ENCODE data around the gene NRXN2.
"Not testable (repeated sequence)": the region's sequence is repeated elsewhere in the genome, so short reads cannot be mapped to it uniquely, and the experiment has no call there.

The NRXN2 gene

DNA sequence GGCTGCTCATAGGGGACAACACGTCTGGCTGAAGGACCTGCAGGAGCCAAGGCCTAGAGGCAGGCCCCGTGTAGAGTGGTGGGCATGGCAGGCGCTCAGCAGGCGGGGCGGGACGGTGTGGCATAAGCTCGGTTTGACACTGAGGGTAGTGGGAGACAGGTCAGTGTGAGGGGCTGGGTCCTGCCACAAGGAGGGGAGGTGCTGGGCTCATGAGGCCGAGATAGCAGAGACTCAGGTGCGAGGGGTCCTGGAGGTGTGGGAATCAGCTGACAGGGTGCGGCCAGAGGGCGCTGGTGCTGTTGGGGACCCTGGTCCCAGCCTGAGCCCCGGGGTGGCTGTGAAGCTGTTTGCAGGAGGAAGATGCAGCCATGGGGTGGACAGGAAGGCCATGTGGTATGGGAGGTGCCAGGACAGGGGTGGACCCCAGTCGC lies 125.3 kb downstream of the NRXN2 start:
- H3K4me3 ChIP-seq (ENCODE audit: control insufficient read depth in 1 of 7, extremely low read depth in 1 of 7, insufficient read depth in 4 of 7, low read depth in 2 of 7, low read length in 6 of 7) = no peak overlapping the region
- WGBS (ENCODE audit: insufficient coverage) = 99% methylated on average over 8 of the region's 13 CpGs
- no peaks in the 10 kb centered on the region for H3K4me1 ChIP-seq (ENCODE audit: control extremely low read depth in 1 of 4, control insufficient read depth in 4 of 4, insufficient read depth in 4 of 4, low read length in 3 of 4)
- no peaks in the 10 kb centered on the region for H3K27me3 ChIP-seq (replicated peaks in 2 of 5; ENCODE audit: control insufficient read depth in 4 of 5, insufficient read depth in 5 of 5, low read length in 4 of 5)
- H3K36me3 ChIP-seq (ENCODE audit: control insufficient read depth in 4 of 4, insufficient read depth in 4 of 4, low read length in 3 of 4) = no peaks in the 10 kb centered on the region
- no peak for DNase-seq
- ChIA-PET CTCF (interaction anchor here (1.2 to 1.7 kb wide), 2 partner anchors 19 to 53 kb away, joined by 3 to 4 read pairs; no protein-coding TSS in a partner anchor), POLR2A (no interaction called here)
- H3K27ac ChIP-seq (ENCODE audit: insufficient read depth in 1 of 2, low read depth in 1 of 2, low read length in 2 of 2, poor library complexity in 1 of 2, severe bottlenecking in 2 of 2) = no peak overlapping the region
- H3K9me3 ChIP-seq (ENCODE audit: control extremely low read depth in 1 of 5, control insufficient read depth in 4 of 5, insufficient read depth in 2 of 5, low read depth in 1 of 5, low read length in 4 of 5) = peaks cover 0 to 3% (median 0%) of the 10 kb centered on the region in 5 experiments

- POLR2A ChIA-PET; H3K4me1 ChIP-seq (ENCODE audit: control extremely low read depth in 1 of 4, control insufficient read depth in 4 of 4, insufficient read depth in 4 of 4, low read length in 3 of 4); DNase-seq; H3K27me3 ChIP-seq (replicated peaks in 2 of 5; ENCODE audit: control insufficient read depth in 4 of 5, insufficient read depth in 5 of 5, low read length in 4 of 5); H3K27ac ChIP-seq (ENCODE audit: insufficient read depth in 1 of 2, low read depth in 1 of 2, low read length in 2 of 2, poor library complexity in 1 of 2, severe bottlenecking in 2 of 2); H3K4me3 ChIP-seq (ENCODE audit: control insufficient read depth in 1 of 7, extremely low read depth in 1 of 7, insufficient read depth in 4 of 7, low read depth in 2 of 7, low read length in 6 of 7); H3K9me3 ChIP-seq (ENCODE audit: control extremely low read depth in 1 of 5, control insufficient read depth in 4 of 5, insufficient read depth in 2 of 5, low read depth in 1 of 5, low read length in 4 of 5); H3K36me3 ChIP-seq (ENCODE audit: control insufficient read depth in 4 of 4, insufficient read depth in 4 of 4, low read length in 3 of 4): not testable (repeated sequence)
- WGBS (ENCODE audit: insufficient coverage) = 100% methylated on average over 1 of the region's 1 CpG
- CTCF ChIA-PET = interaction anchor here (1.7 kb wide), 1 partner anchor 55 kb away, joined by 4 read pairs; no protein-coding TSS in a partner anchor
These were observed 127.1 kb downstream of the NRXN2 start for GRCh38 chr11:64595922-64596321.

- POLR2A ChIA-PET = no interaction called here
- no peaks in the 10 kb centered on the region for H3K27me3 ChIP-seq (replicated peaks in 2 of 5; ENCODE audit: control insufficient read depth in 4 of 5, insufficient read depth in 5 of 5, low read length in 4 of 5)
These were observed 128.6 kb downstream of the NRXN2 start for GRCh38 chr11:64594159-64594939.

DNA sequence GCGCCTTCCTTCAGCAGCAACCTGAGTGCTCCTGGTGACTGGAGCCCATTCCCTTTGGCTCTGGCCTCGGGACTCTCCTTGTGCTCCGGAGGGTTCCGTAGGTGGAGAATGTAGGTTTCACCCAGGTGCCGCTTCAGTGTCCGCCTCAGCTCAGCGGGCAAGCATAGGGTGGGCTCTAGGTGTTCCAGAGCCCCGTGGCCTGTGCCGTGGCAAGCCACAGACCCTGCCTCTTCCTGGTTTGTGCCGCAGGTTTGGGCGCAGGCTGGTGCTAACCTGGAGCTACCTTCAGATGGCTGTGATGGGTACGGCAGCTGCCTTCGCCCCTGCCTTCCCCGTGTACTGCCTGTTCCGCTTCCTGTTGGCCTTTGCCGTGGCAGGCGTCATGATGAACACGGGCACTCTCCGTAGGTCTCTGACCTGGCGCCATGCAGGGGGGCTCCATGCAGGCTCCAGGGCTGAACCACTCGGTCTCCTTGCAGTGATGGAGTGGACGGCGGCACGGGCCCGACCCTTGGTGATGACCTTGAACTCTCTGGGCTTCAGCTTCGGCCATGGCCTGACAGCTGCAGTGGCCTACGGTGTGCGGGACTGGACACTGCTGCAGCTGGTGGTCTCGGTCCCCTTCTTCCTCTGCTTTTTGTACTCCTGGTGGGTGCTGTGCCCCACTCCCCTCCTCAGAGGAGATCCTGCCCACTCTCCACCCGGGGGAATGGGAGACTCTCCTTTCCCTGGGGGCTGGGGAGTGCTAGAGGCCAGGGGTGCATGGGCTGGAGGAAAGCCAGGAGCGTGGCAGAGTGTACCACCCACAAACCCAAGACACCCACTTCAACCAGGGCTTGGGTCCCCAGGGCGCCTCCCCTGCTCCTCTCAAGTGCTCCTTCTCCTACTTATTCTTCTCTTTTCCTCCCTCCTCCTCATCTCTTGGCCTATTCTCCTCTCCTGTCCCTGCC lies 129.6 kb downstream of the NRXN2 start:
- H3K4me3 ChIP-seq (ENCODE audit: control insufficient read depth in 1 of 7, extremely low read depth in 1 of 7, insufficient read depth in 4 of 7, low read depth in 2 of 7, low read length in 6 of 7) = no peak overlapping the region
- H3K9me3 ChIP-seq (ENCODE audit: control extremely low read depth in 1 of 5, control insufficient read depth in 4 of 5, insufficient read depth in 2 of 5, low read depth in 1 of 5, low read length in 4 of 5) = peaks cover 0 to 5% (median 2%) of the 10 kb centered on the region in 5 experiments
- H3K27ac ChIP-seq (ENCODE audit: insufficient read depth in 1 of 2, low read depth in 1 of 2, low read length in 2 of 2, poor library complexity in 1 of 2, severe bottlenecking in 2 of 2) = no peak overlapping the region
- H3K27me3 ChIP-seq (replicated peaks in 2 of 5; ENCODE audit: control insufficient read depth in 4 of 5, insufficient read depth in 5 of 5, low read length in 4 of 5) = no peaks in the 10 kb centered on the region
- no peaks in the 10 kb centered on the region for H3K4me1 ChIP-seq (ENCODE audit: control extremely low read depth in 1 of 4, control insufficient read depth in 4 of 4, insufficient read depth in 4 of 4, low read length in 3 of 4)
- whole genome bisulfite sequencing (ENCODE audit: insufficient coverage) = 95% methylated on average over 30 of the region's 32 CpGs
- ChIA-PET POLR2A (no interaction called here), CTCF (no interaction called here)
- H3K36me3 ChIP-seq (ENCODE audit: control insufficient read depth in 4 of 4, insufficient read depth in 4 of 4, low read length in 3 of 4) = no peaks in the 10 kb centered on the region
- no peak for DNase-seq

More at GRCh38 chr11:64594159-64594939, 128.6 kb downstream of the NRXN2 start:
- Histone ChIP-seq H3K36me3 (ENCODE audit: control insufficient read depth in 4 of 4, insufficient read depth in 4 of 4, low read length in 3 of 4) (no peaks in the 10 kb centered on the region), H3K4me1 (ENCODE audit: control extremely low read depth in 1 of 4, control insufficient read depth in 4 of 4, insufficient read depth in 4 of 4, low read length in 3 of 4) (no peaks in the 10 kb centered on the region), H3K9me3 (ENCODE audit: control extremely low read depth in 1 of 5, control insufficient read depth in 4 of 5, insufficient read depth in 2 of 5, low read depth in 1 of 5, low read length in 4 of 5) (peaks cover 0 to 4% (median 0%) of the 10 kb centered on the region in 5 experiments), H3K27ac (ENCODE audit: insufficient read depth in 1 of 2, low read depth in 1 of 2, low read length in 2 of 2, poor library complexity in 1 of 2, severe bottlenecking in 2 of 2) (no peak overlapping the region), H3K4me3 (ENCODE audit: control insufficient read depth in 1 of 7, extremely low read depth in 1 of 7, insufficient read depth in 4 of 7, low read depth in 2 of 7, low read length in 6 of 7) (no peak overlapping the region)
- no peak for DNase-seq
- CTCF ChIA-PET = no interaction called here
- 98% methylated on average over 12 of the region's 14 CpGs for WGBS (ENCODE audit: insufficient coverage)

- H3K4me3 ChIP-seq (ENCODE audit: control insufficient read depth in 1 of 7, extremely low read depth in 1 of 7, insufficient read depth in 4 of 7, low read depth in 2 of 7, low read length in 6 of 7) = no peak overlapping the region
- peaks cover 0 to 8% (median 3%) of the 10 kb centered on the region in 5 experiments for H3K9me3 ChIP-seq (ENCODE audit: control extremely low read depth in 1 of 5, control insufficient read depth in 4 of 5, insufficient read depth in 2 of 5, low read depth in 1 of 5, low read length in 4 of 5)
- no peak for DNase-seq
- no peaks in the 10 kb centered on the region for H3K27me3 ChIP-seq (replicated peaks in 2 of 5; ENCODE audit: control insufficient read depth in 4 of 5, insufficient read depth in 5 of 5, low read length in 4 of 5)
- no peaks in the 10 kb centered on the region for H3K36me3 ChIP-seq (ENCODE audit: control insufficient read depth in 4 of 4, insufficient read depth in 4 of 4, low read length in 3 of 4)
- POLR2A ChIA-PET = no interaction called here
- 97% methylated on average over 6 of the region's 9 CpGs for WGBS (ENCODE audit: insufficient coverage)
- CTCF ChIA-PET = no interaction called here
- H3K4me1 ChIP-seq (ENCODE audit: control extremely low read depth in 1 of 4, control insufficient read depth in 4 of 4, insufficient read depth in 4 of 4, low read length in 3 of 4) = no peaks in the 10 kb centered on the region
- H3K27ac ChIP-seq (ENCODE audit: insufficient read depth in 1 of 2, low read depth in 1 of 2, low read length in 2 of 2, poor library complexity in 1 of 2, severe bottlenecking in 2 of 2) = no peak overlapping the region
These were observed 130.3 kb downstream of the NRXN2 start for GRCh38 chr11:64592656-64593055.

- POLR2A ChIA-PET = no interaction called here
- no peaks in the 10 kb centered on the region for H3K27me3 ChIP-seq (replicated peaks in 2 of 5; ENCODE audit: control insufficient read depth in 4 of 5, insufficient read depth in 5 of 5, low read length in 4 of 5)
- no peak overlapping the region for H3K27ac ChIP-seq (ENCODE audit: insufficient read depth in 1 of 2, low read depth in 1 of 2, low read length in 2 of 2, poor library complexity in 1 of 2, severe bottlenecking in 2 of 2)
- CTCF ChIA-PET = no interaction called here
- no peaks in the 10 kb centered on the region for H3K36me3 ChIP-seq (ENCODE audit: control insufficient read depth in 4 of 4, insufficient read depth in 4 of 4, low read length in 3 of 4)
- WGBS (ENCODE audit: insufficient coverage) = 100% methylated on average over 1 of the region's 3 CpGs
- peaks cover 0 to 8% (median 3%) of the 10 kb centered on the region in 5 experiments for H3K9me3 ChIP-seq (ENCODE audit: control extremely low read depth in 1 of 5, control insufficient read depth in 4 of 5, insufficient read depth in 2 of 5, low read depth in 1 of 5, low read length in 4 of 5)
- no peak overlapping the region for H3K4me3 ChIP-seq (ENCODE audit: control insufficient read depth in 1 of 7, extremely low read depth in 1 of 7, insufficient read depth in 4 of 7, low read depth in 2 of 7, low read length in 6 of 7)
- DNase-seq = no peak
- H3K4me1 ChIP-seq (ENCODE audit: control extremely low read depth in 1 of 4, control insufficient read depth in 4 of 4, insufficient read depth in 4 of 4, low read length in 3 of 4) = no peaks in the 10 kb centered on the region
These were observed 130.8 kb downstream of the NRXN2 start for GRCh38 chr11:64592234-64592615.
